Prostate gland (tissue), 2 donors: ENCODE data around the gene NEB. TPM values are rescaled to one million over a fixed set of nuclear protein-coding genes. Genes with fewer than 3 reads are reported as not detected.
A peak's percentile ranks its signal among the peaks of the same experiment; 100 is the strongest.

ENCODE experiments used
- DNase-seq: peaks from one replicate; pipeline ENCODE4 v3.0.0-alpha.2; 2019; ENCODE audit warnings: low spot score
- H3K27ac ChIP-seq, 2 donors: fragments of 200-600 bp; sonication (generic); 2 replicates each; pipeline ENCODE4 v1.5.1; 2017 to 2019
- H3K27me3 ChIP-seq: fragments of 200-600 bp; sonication (generic); replicated peaks from 2 replicates; pipeline ENCODE4 v1.5.1; 2019; ENCODE audit not compliant: insufficient read depth
- H3K36me3 ChIP-seq, 2 donors: fragments of 200-600 bp; sonication (generic); 1 replicate in 1 of 2; 2 replicates in 1 of 2; pipeline versions ENCODE4 v1.5.1 to v1.8.1; 2017 to 2019
- H3K4me1 ChIP-seq: fragments of 200-600 bp; sonication (generic); replicated peaks from 2 replicates; pipeline ENCODE4 v1.5.1; 2019
- H3K4me3 ChIP-seq, 2 donors: fragments of 200-600 bp; sonication (generic); 2 replicates each; pipeline ENCODE4 v1.5.1; 2017 to 2019
- H3K9me3 ChIP-seq: fragments of 200-600 bp; sonication (generic); 2 replicates; pipeline ENCODE4 v1.5.1; 2017
- POLR2A ChIP-seq: fragments of 450-650 bp; IDR thresholded peaks from one replicate; pipeline ENCODE4 v1.6.1; 2016; ENCODE audit warnings: antibody characterized with exemption, mild to moderate bottlenecking
- POLR2AphosphoS5 ChIP-seq: sonication (generic); formaldehyde crosslinking; IDR thresholded peaks from one replicate; pipeline ENCODE4 v1.6.1; 2017; ENCODE audit warnings: antibody characterized with exemption
- WGBS: methylation state at CpG from one replicate; pipeline ENCODE4 v1.1.5; 2018; 5-methylcytosine and 5-hydroxymethylcytosine counted together
- intact Hi-C: fragments of 100-400 bp; cut with DNase I; formaldehyde crosslinking; loops from one replicate; pipeline ENCODE4 v1.14.2; 2022
- total RNA-seq, 2 donors: library from RNA; depleted of rRNA; stranded (reverse); fragments of >200 nt; gene quantifications; one replicate each; pipeline ENCODE4 v1.1.0, GENCODE V29; 2016
- TF ChIP-seq, protein P1 (sequence below), 4 experiments: fragments of 200-600 bp in 2 of 4; fragments of 450-650 bp in 2 of 4; sonication (generic) in 2 of 4; IDR thresholded peaks; 1 replicate in 3 of 4; 2 replicates in 1 of 4; pipeline ENCODE4 v1.5.1; 2016 to 2019; ENCODE audit warnings: antibody characterized with exemption in 4 of 4, mild to moderate bottlenecking in 2 of 4, moderate library complexity in 2 of 4

NEB gene
- total RNA-seq, 2 donors from 2014 or later = 7.3 to 57.9 TPM

DNA sequence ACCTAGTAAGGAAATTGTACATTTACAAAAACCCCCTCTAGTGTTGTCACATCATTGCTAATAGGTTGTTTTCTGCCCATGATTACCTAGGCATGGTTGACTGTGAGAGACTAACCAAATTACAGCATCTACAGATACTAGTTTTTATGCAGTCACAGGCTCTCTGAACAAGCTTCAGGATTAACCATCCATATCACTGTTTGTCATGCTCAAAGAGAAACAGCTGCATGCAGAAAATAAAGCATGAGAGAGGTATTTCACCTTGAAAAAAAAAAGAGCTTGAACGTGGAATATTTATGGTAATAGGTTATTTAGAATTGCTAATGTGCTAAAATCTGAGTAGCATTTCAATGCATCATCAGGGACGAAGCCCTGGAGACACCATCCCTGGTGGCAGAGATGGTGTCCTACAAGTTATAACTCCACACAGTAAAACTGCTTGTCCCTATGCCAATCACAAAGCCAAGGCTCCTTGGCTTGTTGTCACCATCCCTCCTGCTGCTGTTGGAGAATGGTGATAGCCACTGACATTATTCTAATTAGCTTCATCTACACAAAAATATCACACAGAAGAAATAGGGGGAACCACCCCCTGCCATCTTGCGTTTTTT is 5.4 kb downstream of the NEB start:
- Histone ChIP-seq H3K27me3 (no peaks in the 10 kb centered on the region), H3K27ac (no peak overlapping the region), H3K4me1 (peaks cover 6% of the 10 kb centered on the region), H3K36me3 (no peaks in the 10 kb centered on the region), H3K9me3 (no peaks in the 10 kb centered on the region), H3K4me3 (no peak overlapping the region)
- 86% methylated on average over 3 of the region's 3 CpGs for WGBS
- TF ChIP-seq POLR2A = no peak
- TF ChIP-seq POLR2AphosphoS5 = no peak
- TF ChIP-seq, protein P1, sequence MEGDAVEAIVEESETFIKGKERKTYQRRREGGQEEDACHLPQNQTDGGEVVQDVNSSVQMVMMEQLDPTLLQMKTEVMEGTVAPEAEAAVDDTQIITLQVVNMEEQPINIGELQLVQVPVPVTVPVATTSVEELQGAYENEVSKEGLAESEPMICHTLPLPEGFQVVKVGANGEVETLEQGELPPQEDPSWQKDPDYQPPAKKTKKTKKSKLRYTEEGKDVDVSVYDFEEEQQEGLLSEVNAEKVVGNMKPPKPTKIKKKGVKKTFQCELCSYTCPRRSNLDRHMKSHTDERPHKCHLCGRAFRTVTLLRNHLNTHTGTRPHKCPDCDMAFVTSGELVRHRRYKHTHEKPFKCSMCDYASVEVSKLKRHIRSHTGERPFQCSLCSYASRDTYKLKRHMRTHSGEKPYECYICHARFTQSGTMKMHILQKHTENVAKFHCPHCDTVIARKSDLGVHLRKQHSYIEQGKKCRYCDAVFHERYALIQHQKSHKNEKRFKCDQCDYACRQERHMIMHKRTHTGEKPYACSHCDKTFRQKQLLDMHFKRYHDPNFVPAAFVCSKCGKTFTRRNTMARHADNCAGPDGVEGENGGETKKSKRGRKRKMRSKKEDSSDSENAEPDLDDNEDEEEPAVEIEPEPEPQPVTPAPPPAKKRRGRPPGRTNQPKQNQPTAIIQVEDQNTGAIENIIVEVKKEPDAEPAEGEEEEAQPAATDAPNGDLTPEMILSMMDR (IDR thresholded peaks at IDR 0.05) = no peak
- DNase-seq = no peak
- intact Hi-C loops = no loop called here

DNA sequence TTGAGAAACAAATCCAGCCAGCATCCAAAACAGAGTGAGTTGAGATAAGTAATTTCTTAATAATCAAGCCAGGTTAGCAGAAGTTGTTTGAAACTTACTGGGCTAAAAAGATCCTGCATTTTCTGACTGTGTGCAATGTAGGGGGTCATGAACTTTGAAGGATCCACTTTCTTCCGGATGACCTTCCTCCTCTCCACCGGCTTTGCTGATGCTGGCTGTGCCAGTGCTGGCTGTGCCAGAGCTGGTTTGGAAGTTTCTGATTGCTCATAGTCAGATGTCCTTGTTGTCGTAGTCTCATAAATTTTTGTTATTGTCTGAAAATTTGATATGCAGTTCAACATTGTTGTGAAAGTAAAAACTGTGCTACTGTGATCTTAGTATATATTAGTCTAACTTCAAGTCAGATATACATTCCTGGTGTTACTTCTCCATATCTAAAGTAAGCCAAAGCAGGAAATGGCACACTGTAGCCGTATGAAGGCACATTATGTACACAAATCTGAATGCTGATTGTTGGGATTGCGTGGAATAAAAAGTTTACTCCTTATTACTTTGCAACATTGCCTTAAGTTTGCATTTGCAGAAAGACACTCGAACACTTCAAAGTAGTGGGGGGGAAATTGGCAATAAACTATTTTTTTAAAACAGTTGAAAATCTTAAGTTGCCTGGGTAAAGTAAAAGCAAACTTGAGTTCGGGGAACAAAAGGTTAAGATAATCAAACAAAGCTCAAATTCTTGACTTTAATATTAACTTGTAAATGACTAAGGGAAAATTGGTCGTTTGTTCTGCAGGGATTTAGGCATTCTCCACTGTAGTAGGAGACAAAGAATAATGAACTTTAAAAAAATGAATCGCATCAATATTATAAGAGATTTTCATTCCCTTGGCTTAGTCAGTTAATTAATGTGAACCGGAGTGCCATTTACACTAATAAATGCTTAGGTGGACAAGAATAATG is 6.4 kb downstream of the NEB start:
- Histone ChIP-seq H3K27ac (no peak overlapping the region), H3K4me1 (peaks cover 6% of the 10 kb centered on the region), H3K27me3 (no peaks in the 10 kb centered on the region), H3K36me3 (no peaks in the 10 kb centered on the region), H3K9me3 (no peaks in the 10 kb centered on the region), H3K4me3 (peak overlapping the region in 1 of 2 donors; percentile 8)
- WGBS = 25% methylated on average over 10 of the region's 10 CpGs
- no peak for DNase-seq
- intact Hi-C loops = no loop called here
- TF ChIP-seq POLR2A = no peak
- TF ChIP-seq POLR2AphosphoS5 = peak; percentile 18
- TF ChIP-seq, protein P1 (IDR thresholded peaks at IDR 0.05) = no peak

DNA sequence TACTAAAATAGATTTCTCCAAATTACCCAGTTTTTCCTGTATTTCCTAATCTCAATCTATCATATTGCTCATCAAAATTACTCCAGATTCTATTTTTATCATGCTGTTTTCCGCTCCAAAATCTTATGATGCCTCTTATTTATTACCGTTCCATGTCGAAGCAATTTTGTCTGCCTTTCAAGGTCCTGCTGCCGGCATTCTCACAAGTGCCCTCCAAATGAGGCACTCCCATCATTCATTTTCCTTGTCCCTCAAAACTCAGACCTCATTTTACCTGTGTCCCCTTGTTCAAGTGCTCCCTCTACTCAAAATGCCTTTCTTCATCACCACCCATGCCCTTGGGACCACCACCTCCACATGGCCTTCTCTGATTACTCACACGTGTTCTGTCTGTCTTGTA is 13.1 kb downstream of the NEB start:
- TF ChIP-seq, protein P1 (IDR thresholded peaks at IDR 0.05) = no peak
- no peak for TF ChIP-seq POLR2A
- TF ChIP-seq POLR2AphosphoS5 = no peak
- H3K36me3 ChIP-seq = no peaks in the 10 kb centered on the region
- WGBS = 96% methylated on average over 5 of the region's 5 CpGs

DNA sequence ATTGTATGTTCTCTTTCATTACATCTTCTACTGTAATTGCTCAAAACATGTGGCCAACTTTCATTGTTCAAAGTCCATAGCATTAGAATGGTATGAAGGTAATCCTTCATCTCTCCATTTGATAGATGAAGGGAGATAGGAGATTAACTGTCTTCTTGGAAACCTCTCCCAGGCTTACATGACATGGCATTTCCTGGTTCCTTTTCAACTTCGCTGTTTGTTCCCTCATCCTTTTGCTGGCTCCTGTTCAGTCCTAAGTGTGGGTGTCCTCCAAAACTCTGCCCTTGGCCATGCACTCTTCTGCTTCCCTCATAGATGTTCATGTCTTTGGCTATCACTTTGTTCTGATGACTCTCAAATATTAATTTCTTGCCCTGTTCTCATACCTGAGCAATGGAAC is 13.8 kb downstream of the NEB start:
- Histone ChIP-seq H3K9me3 (no peaks in the 10 kb centered on the region), H3K4me3 (no peak overlapping the region), H3K4me1 (no peaks in the 10 kb centered on the region), H3K36me3 (no peaks in the 10 kb centered on the region), H3K27ac (no peak overlapping the region), H3K27me3 (no peaks in the 10 kb centered on the region)
- intact Hi-C loops = no loop called here
- TF ChIP-seq POLR2A (no peak), POLR2AphosphoS5 (no peak)
- TF ChIP-seq, protein P1 (IDR thresholded peaks at IDR 0.05) = no peak
- DNase-seq = no peak
- 48% methylated on average over 1 of the region's 1 CpG for WGBS

More for the DNA sequence above, 13.1 kb downstream of the NEB start:
- Histone ChIP-seq H3K27me3 (no peaks in the 10 kb centered on the region), H3K4me1 (no peaks in the 10 kb centered on the region), H3K4me3 (no peak overlapping the region), H3K9me3 (no peaks in the 10 kb centered on the region), H3K27ac (no peak overlapping the region)
- no peak for DNase-seq
- intact Hi-C loops = no loop called here
